Calu3 (cell line): ENCODE data around the gene ELOB. TPM values are rescaled to one million over a fixed set of nuclear protein-coding genes. Genes with fewer than 3 reads are reported as not detected.

Experiments
- BruUV-seq: library from RNA; stranded (reverse); fragments of 400-500 nt; replicated peaks from 2 replicates; lab custom pipeline; 2021; lab: Mats Ljungman, UMichigan
- CTCF ChIA-PET: fragments of 300-600 bp; sonication (Branson Sonifier 250); formaldehyde crosslinking; loops from one replicate; lab custom pipeline; 2022; ENCODE audit warnings: antibody characterized with exemption; lab: Charles Lee
- DNase-seq: peaks from one replicate; pipeline ENCODE4 v3.0.0; 2022
- H3K27ac Mint-ChIP-seq: one replicate; pipeline ENCODE4 v1.8.0; 2022; ENCODE audit warnings: mixed read lengths; ENCODE audit not compliant: unreplicated experiment
- H3K27me3 Mint-ChIP-seq: one replicate; pipeline ENCODE4 v1.8.0; 2022; ENCODE audit warnings: mixed read lengths; ENCODE audit not compliant: unreplicated experiment
- H3K36me3 Mint-ChIP-seq: one replicate; pipeline ENCODE4 v1.8.0; 2022; ENCODE audit warnings: mild to moderate bottlenecking, moderate library complexity, mixed read lengths; ENCODE audit not compliant: insufficient read depth, unreplicated experiment
- H3K4me1 Mint-ChIP-seq: one replicate; pipeline ENCODE4 v1.8.0; 2022; ENCODE audit warnings: mild to moderate bottlenecking, low read depth, mixed read lengths; ENCODE audit not compliant: unreplicated experiment
- H3K4me3 Mint-ChIP-seq: one replicate; pipeline ENCODE4 v1.8.0; 2022; ENCODE audit warnings: mild to moderate bottlenecking, low read depth, moderate library complexity, mixed read lengths; ENCODE audit not compliant: unreplicated experiment
- H3K9me3 Mint-ChIP-seq: one replicate; pipeline ENCODE4 v1.8.0; 2022; ENCODE audit warnings: low read depth, mixed read lengths; ENCODE audit not compliant: unreplicated experiment
- intact Hi-C: fragments of 100-400 bp; cut with micrococcal nuclease; formaldehyde crosslinking; loops from one replicate; pipeline ENCODE4 v1.10.0; 2022; ENCODE audit not compliant: unreplicated experiment
- total RNA-seq: library from RNA; stranded (reverse); gene quantifications from 2 replicates; pipeline ENCODE4 v1.2.3, GENCODE V29; 2022
- TF ChIP-seq, protein P1 (sequence below): fragments of 200-600 bp; IDR thresholded peaks from one replicate; pipeline ENCODE4 v1.8.0; 2022; ENCODE audit warnings: antibody characterized with exemption; ENCODE audit not compliant: unreplicated experiment

ELOB gene
- total RNA-seq, 1 experiment from 2014 or later: 269 TPM

DNA sequence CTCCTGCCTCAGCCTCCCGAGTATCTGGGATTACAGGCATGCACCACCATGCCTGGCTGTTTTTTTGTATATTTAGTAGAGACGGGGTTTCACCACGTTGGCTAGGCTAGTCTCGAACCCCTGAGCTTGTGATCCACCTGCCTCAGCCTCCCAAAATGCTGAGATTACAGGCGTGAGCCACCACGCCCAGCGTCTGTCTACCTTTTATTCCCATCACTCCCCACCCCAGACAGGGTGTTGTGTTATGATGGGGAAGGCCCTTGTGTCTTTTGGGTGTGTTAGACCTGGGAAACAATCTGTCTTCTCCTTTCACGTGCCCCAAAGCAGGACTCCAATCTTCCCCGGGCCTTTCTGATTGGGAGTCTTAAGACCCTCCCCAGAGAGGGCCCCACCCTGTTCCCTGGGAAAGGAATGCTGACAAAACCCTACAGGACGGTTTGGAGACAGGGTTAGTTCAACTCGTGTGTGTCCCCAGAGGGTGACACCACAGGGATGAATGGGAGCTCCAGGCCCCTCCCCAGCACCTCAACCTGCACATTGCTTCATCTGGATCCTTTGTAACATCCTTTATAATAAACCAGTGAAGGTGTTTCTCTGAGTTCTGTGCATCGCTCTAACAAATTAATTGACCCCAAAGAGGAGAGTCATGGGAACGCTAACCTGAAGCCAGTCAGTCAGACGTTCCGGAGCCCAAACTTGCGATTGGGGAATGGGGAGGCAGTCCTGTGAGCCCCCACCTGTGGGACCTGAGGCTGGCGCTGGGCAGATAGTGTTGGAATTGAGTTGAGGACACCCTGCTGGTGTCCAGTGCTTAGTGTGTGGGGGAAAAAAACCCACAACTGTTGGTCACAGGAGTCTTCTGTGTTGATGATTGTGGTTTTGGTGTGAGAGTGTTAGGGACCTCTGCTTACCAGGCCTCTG is 3.2 kb upstream of the ELOB start:
- H3K4me1 Mint-ChIP-seq: peaks cover 27% of the 10 kb centered on the region
- H3K27ac Mint-ChIP-seq: no peak overlapping the region
- TF ChIP-seq, protein P1, sequence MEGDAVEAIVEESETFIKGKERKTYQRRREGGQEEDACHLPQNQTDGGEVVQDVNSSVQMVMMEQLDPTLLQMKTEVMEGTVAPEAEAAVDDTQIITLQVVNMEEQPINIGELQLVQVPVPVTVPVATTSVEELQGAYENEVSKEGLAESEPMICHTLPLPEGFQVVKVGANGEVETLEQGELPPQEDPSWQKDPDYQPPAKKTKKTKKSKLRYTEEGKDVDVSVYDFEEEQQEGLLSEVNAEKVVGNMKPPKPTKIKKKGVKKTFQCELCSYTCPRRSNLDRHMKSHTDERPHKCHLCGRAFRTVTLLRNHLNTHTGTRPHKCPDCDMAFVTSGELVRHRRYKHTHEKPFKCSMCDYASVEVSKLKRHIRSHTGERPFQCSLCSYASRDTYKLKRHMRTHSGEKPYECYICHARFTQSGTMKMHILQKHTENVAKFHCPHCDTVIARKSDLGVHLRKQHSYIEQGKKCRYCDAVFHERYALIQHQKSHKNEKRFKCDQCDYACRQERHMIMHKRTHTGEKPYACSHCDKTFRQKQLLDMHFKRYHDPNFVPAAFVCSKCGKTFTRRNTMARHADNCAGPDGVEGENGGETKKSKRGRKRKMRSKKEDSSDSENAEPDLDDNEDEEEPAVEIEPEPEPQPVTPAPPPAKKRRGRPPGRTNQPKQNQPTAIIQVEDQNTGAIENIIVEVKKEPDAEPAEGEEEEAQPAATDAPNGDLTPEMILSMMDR: no peak
- intact Hi-C loops: loop anchor here (5.0 kb wide), 2 partner anchors 42 to 57 kb away; no protein-coding TSS in a partner anchor
- peaks cover 53% of the 10 kb centered on the region for H3K36me3 Mint-ChIP-seq
- no peak for DNase-seq
- no TSS peak for BruUV-seq
- no peaks in the 10 kb centered on the region for H3K9me3 Mint-ChIP-seq
- CTCF ChIA-PET: interaction anchor here (0.6 kb wide), 1 partner anchor 376 kb away, joined by 3 read pairs; no protein-coding TSS in a partner anchor
- no peaks in the 10 kb centered on the region for H3K27me3 Mint-ChIP-seq
- no peak overlapping the region for H3K4me3 Mint-ChIP-seq

DNA sequence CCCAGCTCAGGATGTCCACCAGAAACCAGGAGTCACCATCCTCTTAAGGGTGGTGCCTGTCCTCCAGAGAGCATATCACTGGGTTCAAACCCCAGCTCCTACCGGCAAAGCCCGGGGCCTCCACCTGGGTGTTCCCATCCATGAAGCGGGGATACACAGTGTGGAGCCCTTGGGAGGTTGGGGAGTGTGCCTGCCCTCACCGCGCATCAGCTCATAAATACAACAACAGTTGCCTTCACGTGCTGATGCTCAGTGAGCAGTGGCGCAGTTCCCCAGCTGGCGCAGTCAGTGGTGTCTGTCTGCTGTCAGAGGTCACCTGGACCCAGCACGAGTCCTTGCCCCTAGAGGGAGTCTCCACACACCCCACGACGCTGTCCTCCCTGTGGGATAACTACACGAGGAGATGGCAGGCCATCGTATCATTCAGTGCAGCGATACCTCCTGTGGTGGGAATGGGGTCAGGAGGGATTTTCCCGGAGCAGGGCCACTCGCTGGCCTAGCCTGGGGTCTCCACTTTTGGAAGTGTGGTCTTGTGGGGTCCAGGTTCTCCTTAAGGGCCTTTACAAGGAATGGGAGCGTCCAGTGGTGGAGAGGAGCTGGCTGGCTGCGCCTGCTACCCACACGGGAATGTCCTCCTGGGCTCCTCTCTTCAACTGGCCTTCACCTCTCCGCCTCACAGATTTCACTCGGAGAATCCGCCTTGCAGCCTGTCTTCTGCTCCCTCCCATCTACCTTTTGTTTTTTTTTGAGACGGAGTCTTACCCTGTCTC is 2.3 kb upstream of the ELOB start:
- no peaks in the 10 kb centered on the region for H3K9me3 Mint-ChIP-seq
- no TSS peak for BruUV-seq
- intact Hi-C loops: loop anchor here (5.0 kb wide), 2 partner anchors 43 to 58 kb away; no protein-coding TSS in a partner anchor
- DNase-seq: no peak
- H3K4me3 Mint-ChIP-seq: no peak overlapping the region
- CTCF ChIA-PET: no interaction called here
- TF ChIP-seq, protein P1: no peak
- no peak overlapping the region for H3K27ac Mint-ChIP-seq
- peaks cover 18% of the 10 kb centered on the region for H3K4me1 Mint-ChIP-seq
- H3K36me3 Mint-ChIP-seq: peaks cover 47% of the 10 kb centered on the region
- no peaks in the 10 kb centered on the region for H3K27me3 Mint-ChIP-seq

DNA sequence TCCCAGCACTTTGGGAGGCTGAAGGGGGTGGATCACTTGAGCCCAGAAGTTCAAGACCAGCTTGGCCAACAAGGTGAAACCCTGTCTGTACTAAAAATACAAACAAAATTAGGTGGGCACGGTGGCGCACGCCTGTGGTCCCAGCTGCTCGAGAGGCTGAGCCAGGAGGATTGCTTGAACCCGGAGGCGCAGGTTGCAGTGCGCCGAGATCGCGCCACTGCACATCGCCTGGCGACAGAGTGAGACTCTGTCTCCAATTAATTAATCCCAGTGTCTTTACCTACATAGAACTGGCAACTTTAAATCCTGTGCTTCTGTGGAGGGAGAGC is 1.5 kb upstream of the ELOB start:
- Mint-ChIP-seq H3K4me1 (peaks cover 11% of the 10 kb centered on the region), H3K27ac (peak overlapping the region; percentile 89), H3K9me3 (no peaks in the 10 kb centered on the region), H3K4me3 (peak overlapping the region; percentile 93), H3K36me3 (peaks cover 54% of the 10 kb centered on the region), H3K27me3 (no peaks in the 10 kb centered on the region)
- no TSS peak for BruUV-seq
- intact Hi-C loops: loop anchor here (5.0 kb wide), 2 partner anchors 44 to 59 kb away; no protein-coding TSS in a partner anchor
- TF ChIP-seq, protein P1: no peak
- DNase-seq: no peak
- CTCF ChIA-PET: interaction anchor here (0.7 to 1.2 kb wide), 2 partner anchors 9 to 45 kb away, joined by 3 read pairs; partner anchors contain the start of gene PRSS33

DNA sequence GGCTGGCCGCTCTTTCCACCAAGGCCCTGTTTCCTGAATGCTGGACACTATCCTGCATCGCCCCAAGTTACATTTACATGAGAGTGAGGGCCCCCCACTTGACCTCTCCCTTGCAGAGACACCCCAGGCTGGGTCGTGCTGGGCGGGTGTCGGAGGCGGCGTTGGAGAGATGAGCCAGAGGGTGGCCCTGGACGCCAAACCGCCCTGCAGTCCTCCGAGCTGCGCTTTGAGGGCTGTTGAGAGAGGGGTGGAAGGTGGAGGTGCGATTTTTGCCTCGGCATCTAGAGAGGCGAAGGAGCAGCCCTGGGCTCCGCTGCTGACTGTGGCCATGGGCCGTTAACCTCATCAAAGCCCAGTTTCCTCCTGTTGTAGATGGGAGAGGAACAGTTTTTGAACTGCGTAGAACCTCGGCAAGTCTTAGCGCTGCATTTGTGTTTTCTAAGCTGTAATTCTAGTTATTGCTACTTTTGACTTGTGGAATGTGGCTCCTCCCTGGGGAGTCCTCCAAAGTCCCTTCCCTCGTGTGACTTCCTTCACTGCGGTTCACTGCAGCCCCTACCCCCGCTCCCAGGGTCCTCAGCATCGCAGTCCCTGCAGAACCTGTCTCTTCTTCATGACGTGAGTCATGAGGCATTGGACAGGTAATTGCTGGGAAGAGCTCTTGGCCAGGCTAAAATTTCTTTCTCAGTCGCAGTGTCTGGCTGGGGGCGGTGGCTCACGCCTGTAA is 986 bp upstream of the ELOB start:
- Mint-ChIP-seq H3K36me3 (peaks cover 59% of the 10 kb centered on the region), H3K9me3 (no peaks in the 10 kb centered on the region), H3K27me3 (no peaks in the 10 kb centered on the region), H3K27ac (peak overlapping the region; percentile 89), H3K4me1 (peaks cover 10% of the 10 kb centered on the region), H3K4me3 (peak overlapping the region; percentile 93)
- BruUV-seq: no TSS peak
- CTCF ChIA-PET: interaction anchor here (0.6 to 1.2 kb wide), 3 partner anchors 9 to 97 kb away, joined by 3 to 5 read pairs (median 3); partner anchors contain the start of gene PRSS33
- intact Hi-C loops: loop anchor here (5.0 kb wide), 2 partner anchors 44 to 59 kb away; no protein-coding TSS in a partner anchor
- DNase-seq: peak; percentile 39
- TF ChIP-seq, protein P1: no peak
